Mesendoderm (in vitro differentiated cells): ENCODE measurements around the gene NFRKB.
"Not testable (repeated sequence)": the region's sequence is repeated elsewhere in the genome, so short reads cannot be mapped to it uniquely, and the experiment has no call there.

Experiments
- DNase-seq: peaks from one replicate; pipeline ENCODE4 v3.0.0; 2013
- H2AK5ac ChIP-seq: 2 replicates; pipeline ENCODE4 v1.6.1; 2013; ENCODE audit warnings: low read length, inconsistent platforms
- H2BK120ac ChIP-seq: 2 replicates; pipeline ENCODE4 v1.6.1; 2013; ENCODE audit warnings: low read depth, mild to moderate bottlenecking, low read length, moderate library complexity, mixed read lengths
- H2BK15ac ChIP-seq: replicated peaks from 2 replicates; pipeline ENCODE4 v1.6.1; 2013; ENCODE audit warnings: low read depth, mild to moderate bottlenecking, moderate library complexity
- H2BK5ac ChIP-seq: 2 replicates; pipeline ENCODE4 v1.6.1; 2013; ENCODE audit warnings: low read length, inconsistent platforms
- H3K18ac ChIP-seq: 2 replicates; pipeline ENCODE4 v1.6.1; 2013; ENCODE audit warnings: mild to moderate bottlenecking, low read length, mixed read lengths
- H3K23ac ChIP-seq: one replicate; pipeline ENCODE4 v1.6.1; 2013; ENCODE audit warnings: low read length
- H3K27ac ChIP-seq: 2 replicates; pipeline ENCODE4 v1.5.1; 2013; ENCODE audit warnings: low read depth, mild to moderate bottlenecking, inconsistent platforms, low read length, moderate library complexity
- H3K27me3 ChIP-seq: 2 replicates; pipeline ENCODE4 v1.6.1; 2013; ENCODE audit warnings: low read length, control low read depth, mild to moderate bottlenecking, inconsistent platforms; ENCODE audit not compliant: insufficient read depth, poor library complexity
- H3K36me3 ChIP-seq: 2 replicates; pipeline ENCODE4 v1.6.1; 2013; ENCODE audit warnings: low read length, inconsistent platforms; ENCODE audit not compliant: control insufficient read depth, insufficient read depth
- H3K4ac ChIP-seq: one replicate; pipeline ENCODE4 v1.6.1; 2013; ENCODE audit warnings: low read depth, mild to moderate bottlenecking, low read length, moderate library complexity
- H3K4me1 ChIP-seq: 2 replicates; pipeline ENCODE4 v1.6.1; 2013; ENCODE audit warnings: low read depth, low read length, inconsistent platforms; ENCODE audit not compliant: control insufficient read depth
- H3K4me2 ChIP-seq: 2 replicates; pipeline ENCODE4 v1.6.1; 2013; ENCODE audit warnings: low read length
- H3K4me3 ChIP-seq: 2 replicates; pipeline ENCODE4 v1.5.1; 2013; ENCODE audit warnings: mild to moderate bottlenecking, low read length
- H3K56ac ChIP-seq: one replicate; pipeline ENCODE4 v1.6.1; 2013; ENCODE audit warnings: low read length
- H3K79me1 ChIP-seq: 2 replicates; pipeline ENCODE4 v1.6.1; 2013; ENCODE audit warnings: low read length, inconsistent platforms
- H3K79me2 ChIP-seq: 2 replicates; pipeline ENCODE4 v1.6.1; 2013; ENCODE audit warnings: mild to moderate bottlenecking, low read length; ENCODE audit not compliant: control insufficient read depth, insufficient read depth
- H3K9ac ChIP-seq: 2 replicates; pipeline ENCODE4 v1.6.1; 2013; ENCODE audit warnings: low read length, inconsistent platforms
- H4K5ac ChIP-seq: one replicate; pipeline ENCODE4 v1.6.1; 2013; ENCODE audit warnings: low read length
- H4K8ac ChIP-seq: one replicate; pipeline ENCODE4 v1.6.1; 2013; ENCODE audit warnings: low read depth, mild to moderate bottlenecking, control low read depth, low read length, moderate library complexity
- WGBS: extraction: QIAGEN DNeasy Blood & Tissue Kit; methylation state at CpG from one replicate; pipeline ENCODE4 v1.1.7; 2013; ENCODE audit warnings: low lambda C conversion rate, missing lambda C conversion rate; ENCODE audit not compliant: insufficient coverage; ENCODE audit errors: extremely low coverage; 5-methylcytosine and 5-hydroxymethylcytosine counted together

Gene NFRKB

GRCh38 chr11:129880311-129880710 lies 15.1 kb downstream of the NFRKB start:
- H3K18ac ChIP-seq = no peak overlapping the region
- no peaks in the 10 kb centered on the region for H3K27me3 ChIP-seq
- peaks cover 20% of the 10 kb centered on the region for H3K36me3 ChIP-seq
- no CpG with 5 or more reads among the region's 3 CpGs for WGBS
- no peaks in the 10 kb centered on the region for H3K79me2 ChIP-seq
- no peaks in the 10 kb centered on the region for H3K4me1 ChIP-seq
- no peak overlapping the region for H2BK15ac ChIP-seq
- no peak overlapping the region for H3K4me3 ChIP-seq
- H3K4me2 ChIP-seq = no peak overlapping the region
- no peak overlapping the region for H2BK5ac ChIP-seq
- no peak overlapping the region for H3K23ac ChIP-seq
- no peak overlapping the region for H4K5ac ChIP-seq
- no peak overlapping the region for H4K8ac ChIP-seq
- no peak for DNase-seq
- no peak overlapping the region for H2BK120ac ChIP-seq
- no peak overlapping the region for H2AK5ac ChIP-seq
- H3K27ac ChIP-seq = no peak overlapping the region
- no peak overlapping the region for H3K9ac ChIP-seq
- no peaks in the 10 kb centered on the region for H3K79me1 ChIP-seq
- H3K56ac ChIP-seq = no peak overlapping the region
- no peak overlapping the region for H3K4ac ChIP-seq

GRCh38 chr11:129871914-129872313 lies 23.5 kb downstream of the NFRKB start:
- H3K4me3 ChIP-seq = no peak overlapping the region
- H3K79me2 ChIP-seq = no peaks in the 10 kb centered on the region
- no peak overlapping the region for H3K23ac ChIP-seq
- H2BK15ac ChIP-seq = no peak overlapping the region
- no peak for DNase-seq
- H3K36me3 ChIP-seq = peaks cover 34% of the 10 kb centered on the region
- H3K27me3 ChIP-seq = no peaks in the 10 kb centered on the region
- no peak overlapping the region for H3K4me2 ChIP-seq
- no peaks in the 10 kb centered on the region for H3K79me1 ChIP-seq
- no peak overlapping the region for H3K56ac ChIP-seq
- H2BK5ac ChIP-seq = no peak overlapping the region
- H3K4ac ChIP-seq = no peak overlapping the region
- H4K8ac ChIP-seq = no peak overlapping the region
- WGBS = no CpG with 5 or more reads among the region's 7 CpGs
- H2AK5ac ChIP-seq = no peak overlapping the region
- no peak overlapping the region for H4K5ac ChIP-seq
- no peak overlapping the region for H3K27ac ChIP-seq
- no peak overlapping the region for H3K18ac ChIP-seq
- no peak overlapping the region for H2BK120ac ChIP-seq
- no peak overlapping the region for H3K9ac ChIP-seq
- H3K4me1 ChIP-seq = no peaks in the 10 kb centered on the region

- H3K4ac ChIP-seq, H3K27me3 ChIP-seq, H2AK5ac ChIP-seq, H3K4me2 ChIP-seq, H2BK15ac ChIP-seq, H3K4me3 ChIP-seq, H3K4me1 ChIP-seq, H3K23ac ChIP-seq, H2BK5ac ChIP-seq, H3K56ac ChIP-seq, H3K79me1 ChIP-seq, H3K27ac ChIP-seq, H4K5ac ChIP-seq, DNase-seq, H3K18ac ChIP-seq, H4K8ac ChIP-seq, H3K9ac ChIP-seq, H2BK120ac ChIP-seq, H3K79me2 ChIP-seq: not testable (repeated sequence)
- WGBS = no CpG with 5 or more reads among the region's 16 CpGs
- H3K36me3 ChIP-seq = peaks cover 31% of the 10 kb centered on the region
Observed at GRCh38 chr11:129868626-129869025, 26.8 kb downstream of the NFRKB start.

- Histone ChIP-seq H3K79me1 (no peaks in the 10 kb centered on the region), H3K79me2 (no peaks in the 10 kb centered on the region), H3K27ac (no peak overlapping the region), H2BK15ac (no peak overlapping the region), H3K18ac (no peak overlapping the region), H4K5ac (no peak overlapping the region), H2BK5ac (no peak overlapping the region), H2BK120ac (no peak overlapping the region), H3K4me1 (no peaks in the 10 kb centered on the region), H3K56ac (no peak overlapping the region), H3K36me3 (peaks cover 24% of the 10 kb centered on the region), H4K8ac (no peak overlapping the region), H3K4me3 (no peak overlapping the region), H3K4ac (no peak overlapping the region), H3K9ac (no peak overlapping the region), H3K23ac (no peak overlapping the region), H3K4me2 (no peak overlapping the region), H2AK5ac (no peak overlapping the region), H3K27me3 (no peaks in the 10 kb centered on the region)
- WGBS = no CpG with 5 or more reads among the region's 3 CpGs
- DNase-seq = no peak
Observed at GRCh38 chr11:129866311-129866710, 29.1 kb downstream of the NFRKB start.

- Histone ChIP-seq H3K27ac (no peak overlapping the region), H3K56ac (no peak overlapping the region), H4K5ac (no peak overlapping the region)
Observed at GRCh38 chr11:129865701-129866100, 29.7 kb downstream of the NFRKB start.

GRCh38 chr11:129864811-129865210 lies 30.6 kb downstream of the NFRKB start:
- Histone ChIP-seq H3K79me2 (no peaks in the 10 kb centered on the region), H2BK15ac (no peak overlapping the region), H3K27me3 (no peaks in the 10 kb centered on the region), H3K79me1 (no peaks in the 10 kb centered on the region), H3K36me3 (peaks cover 19% of the 10 kb centered on the region), H3K9ac (no peak overlapping the region), H4K8ac (no peak overlapping the region), H3K56ac (no peak overlapping the region), H3K4me1 (no peaks in the 10 kb centered on the region), H3K4me3 (no peak overlapping the region), H2BK5ac (no peak overlapping the region), H2BK120ac (no peak overlapping the region), H3K27ac (no peak overlapping the region), H2AK5ac (no peak overlapping the region), H3K4ac (no peak overlapping the region), H4K5ac (no peak overlapping the region), H3K18ac (no peak overlapping the region), H3K4me2 (no peak overlapping the region), H3K23ac (no peak overlapping the region)
- DNase-seq = no peak
- WGBS = no CpG with 5 or more reads among the region's 5 CpGs

More at GRCh38 chr11:129865701-129866100, 29.7 kb downstream of the NFRKB start:
- no peak overlapping the region for H2AK5ac ChIP-seq
- peaks cover 22% of the 10 kb centered on the region for H3K36me3 ChIP-seq
- no CpG with 5 or more reads among the region's 4 CpGs for WGBS
- H3K9ac ChIP-seq = no peak overlapping the region
- H2BK120ac ChIP-seq = no peak overlapping the region
- no peak overlapping the region for H3K23ac ChIP-seq
- H2BK15ac ChIP-seq = no peak overlapping the region
- H2BK5ac ChIP-seq = no peak overlapping the region
- no peaks in the 10 kb centered on the region for H3K4me1 ChIP-seq
- no peaks in the 10 kb centered on the region for H3K27me3 ChIP-seq
- no peak overlapping the region for H3K18ac ChIP-seq
- no peaks in the 10 kb centered on the region for H3K79me1 ChIP-seq
- no peaks in the 10 kb centered on the region for H3K79me2 ChIP-seq
- H4K8ac ChIP-seq = no peak overlapping the region
- no peak for DNase-seq
- no peak overlapping the region for H3K4ac ChIP-seq
- no peak overlapping the region for H3K4me3 ChIP-seq
- no peak overlapping the region for H3K4me2 ChIP-seq
